ENCODE results near the gene CNKSR1.

Gene CNKSR1

DNA sequence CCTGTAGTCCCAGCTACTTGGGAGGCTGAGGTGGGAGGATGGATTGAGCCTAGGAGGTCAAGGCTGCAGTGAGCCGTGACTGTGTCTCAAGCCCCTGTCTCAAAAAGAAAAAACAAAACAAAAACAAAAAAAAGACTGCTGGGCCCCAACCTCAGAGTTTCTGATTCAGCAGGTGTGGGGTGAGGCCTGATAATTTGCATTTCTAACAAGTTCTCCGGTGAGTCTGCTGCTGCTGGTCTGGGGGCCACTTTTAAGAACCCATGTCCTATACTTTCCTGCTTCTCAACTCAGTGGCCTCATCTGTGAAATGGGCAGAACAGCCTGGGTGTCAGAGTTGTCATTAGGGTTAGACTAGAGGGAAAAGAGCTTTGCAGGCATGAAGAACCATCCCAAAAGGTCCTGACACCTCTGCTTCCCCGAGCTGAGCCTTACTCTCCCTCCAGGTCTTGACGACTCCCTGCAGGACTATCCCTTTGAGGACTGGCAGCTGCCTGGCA lies 2.8 kb downstream of the CNKSR1 start:
- TF ChIP-seq TOX (CRISPR knock-in tag; IDR thresholded peaks at IDR 0.05; ENCODE audit: borderline replicate concordance) (no peak), ZNF8 (CRISPR knock-in tag; IDR thresholded peaks at IDR 0.05) (no peak), OSR1 (CRISPR knock-in tag; IDR thresholded peaks at IDR 0.05) (no peak), BACH2 (CRISPR knock-in tag; IDR thresholded peaks at IDR 0.05; ENCODE audit: borderline replicate concordance) (no peak)
- ATAC-seq = no peak

DNA sequence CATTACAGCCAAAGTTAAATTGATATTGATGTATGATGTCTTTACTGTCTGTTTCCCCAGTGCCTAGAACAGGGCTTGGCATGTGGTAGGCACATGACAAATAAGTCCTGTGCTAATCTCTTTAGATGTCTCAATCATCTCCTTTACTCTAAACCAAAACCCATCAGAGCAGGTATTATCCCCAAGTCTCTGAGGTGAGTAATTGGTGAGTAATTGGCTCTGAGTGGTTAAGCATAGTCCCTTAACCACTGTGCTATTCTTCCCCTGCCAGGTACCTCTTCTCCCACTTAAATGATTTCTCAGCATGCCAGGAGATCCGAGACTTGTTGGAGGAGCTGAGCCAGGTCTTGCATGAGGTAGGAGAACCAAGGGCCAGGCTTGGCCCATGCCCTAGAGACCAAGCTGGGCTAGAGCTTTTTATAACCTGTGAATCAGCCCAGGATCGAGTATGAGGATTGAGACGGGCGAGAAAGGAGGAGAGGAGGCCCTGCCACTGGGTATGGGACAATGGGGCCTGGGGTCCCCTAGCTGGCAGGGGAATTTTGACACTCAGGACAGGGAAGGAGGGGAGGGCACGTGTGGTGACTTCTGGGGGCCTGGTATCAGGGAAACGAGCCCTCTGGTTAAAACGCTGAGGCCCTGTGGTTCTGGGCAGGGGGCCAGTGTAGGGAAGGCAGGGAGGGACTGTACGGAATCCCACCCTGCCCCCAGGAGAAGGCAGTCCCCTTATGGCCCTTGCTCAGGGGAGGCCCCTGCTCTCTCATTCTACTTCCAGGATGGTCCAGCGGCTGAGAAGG lies 4.5 kb downstream of the CNKSR1 start:
- ATAC-seq = no peak
- TF ChIP-seq, protein P1, sequence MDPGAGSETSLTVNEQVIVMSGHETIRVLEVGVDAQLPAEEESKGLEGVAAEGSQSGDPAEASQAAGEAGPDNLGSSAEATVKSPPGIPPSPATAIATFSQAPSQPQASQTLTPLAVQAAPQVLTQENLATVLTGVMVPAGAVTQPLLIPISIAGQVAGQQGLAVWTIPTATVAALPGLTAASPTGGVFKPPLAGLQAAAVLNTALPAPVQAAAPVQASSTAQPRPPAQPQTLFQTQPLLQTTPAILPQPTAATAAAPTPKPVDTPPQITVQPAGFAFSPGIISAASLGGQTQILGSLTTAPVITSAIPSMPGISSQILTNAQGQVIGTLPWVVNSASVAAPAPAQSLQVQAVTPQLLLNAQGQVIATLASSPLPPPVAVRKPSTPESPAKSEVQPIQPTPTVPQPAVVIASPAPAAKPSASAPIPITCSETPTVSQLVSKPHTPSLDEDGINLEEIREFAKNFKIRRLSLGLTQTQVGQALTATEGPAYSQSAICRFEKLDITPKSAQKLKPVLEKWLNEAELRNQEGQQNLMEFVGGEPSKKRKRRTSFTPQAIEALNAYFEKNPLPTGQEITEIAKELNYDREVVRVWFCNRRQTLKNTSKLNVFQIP (CRISPR knock-in tag; IDR thresholded peaks at IDR 0.05; ENCODE audit: borderline replicate concordance, low read depth) = no peak
- TF ChIP-seq CSDC2 (CRISPR knock-in tag; IDR thresholded peaks at IDR 0.05) (no peak), ARNTL (CRISPR knock-in tag; IDR thresholded peaks at IDR 0.05; ENCODE audit: borderline replicate concordance, low read depth) (no peak), ZFP3 (CRISPR knock-in tag; IDR thresholded peaks at IDR 0.05) (no peak), ZNF565 (CRISPR knock-in tag; conservative IDR thresholded peaks at IDR 0.05; ENCODE audit: low read depth) (no peak), ZNF70 (CRISPR knock-in tag; IDR thresholded peaks at IDR 0.05) (no peak)
- TF ChIP-seq, protein P2, sequence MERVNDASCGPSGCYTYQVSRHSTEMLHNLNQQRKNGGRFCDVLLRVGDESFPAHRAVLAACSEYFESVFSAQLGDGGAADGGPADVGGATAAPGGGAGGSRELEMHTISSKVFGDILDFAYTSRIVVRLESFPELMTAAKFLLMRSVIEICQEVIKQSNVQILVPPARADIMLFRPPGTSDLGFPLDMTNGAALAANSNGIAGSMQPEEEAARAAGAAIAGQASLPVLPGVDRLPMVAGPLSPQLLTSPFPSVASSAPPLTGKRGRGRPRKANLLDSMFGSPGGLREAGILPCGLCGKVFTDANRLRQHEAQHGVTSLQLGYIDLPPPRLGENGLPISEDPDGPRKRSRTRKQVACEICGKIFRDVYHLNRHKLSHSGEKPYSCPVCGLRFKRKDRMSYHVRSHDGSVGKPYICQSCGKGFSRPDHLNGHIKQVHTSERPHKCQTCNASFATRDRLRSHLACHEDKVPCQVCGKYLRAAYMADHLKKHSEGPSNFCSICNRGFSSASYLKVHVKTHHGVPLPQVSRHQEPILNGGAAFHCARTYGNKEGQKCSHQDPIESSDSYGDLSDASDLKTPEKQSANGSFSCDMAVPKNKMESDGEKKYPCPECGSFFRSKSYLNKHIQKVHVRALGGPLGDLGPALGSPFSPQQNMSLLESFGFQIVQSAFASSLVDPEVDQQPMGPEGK (CRISPR knock-in tag; IDR thresholded peaks at IDR 0.05; ENCODE audit: borderline replicate concordance) = no peak

DNA sequence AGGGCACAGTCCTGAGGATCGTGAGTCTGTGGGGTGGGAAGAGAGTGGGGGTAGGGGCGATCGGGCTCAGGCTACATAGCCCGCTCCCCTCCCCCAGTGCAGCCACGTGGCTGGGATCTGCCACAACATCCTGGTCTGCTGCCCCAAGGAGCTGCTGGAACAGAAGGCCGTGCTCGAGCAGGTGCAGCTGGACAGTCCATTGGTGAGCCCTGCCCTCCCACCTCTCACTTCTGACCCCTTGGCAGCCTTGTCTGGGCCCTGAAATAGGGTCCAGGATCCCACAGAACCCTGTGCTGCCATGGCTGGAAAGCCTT lies 5.0 kb downstream of the CNKSR1 start:
- no peak for ATAC-seq
- TF ChIP-seq CSDC2 (CRISPR knock-in tag; IDR thresholded peaks at IDR 0.05) = no peak
- TF ChIP-seq TOX (CRISPR knock-in tag; IDR thresholded peaks at IDR 0.05; ENCODE audit: borderline replicate concordance) = no peak
- TF ChIP-seq, protein P1 (CRISPR knock-in tag; IDR thresholded peaks at IDR 0.05; ENCODE audit: borderline replicate concordance, low read depth) = no peak
- TF ChIP-seq, protein P3, sequence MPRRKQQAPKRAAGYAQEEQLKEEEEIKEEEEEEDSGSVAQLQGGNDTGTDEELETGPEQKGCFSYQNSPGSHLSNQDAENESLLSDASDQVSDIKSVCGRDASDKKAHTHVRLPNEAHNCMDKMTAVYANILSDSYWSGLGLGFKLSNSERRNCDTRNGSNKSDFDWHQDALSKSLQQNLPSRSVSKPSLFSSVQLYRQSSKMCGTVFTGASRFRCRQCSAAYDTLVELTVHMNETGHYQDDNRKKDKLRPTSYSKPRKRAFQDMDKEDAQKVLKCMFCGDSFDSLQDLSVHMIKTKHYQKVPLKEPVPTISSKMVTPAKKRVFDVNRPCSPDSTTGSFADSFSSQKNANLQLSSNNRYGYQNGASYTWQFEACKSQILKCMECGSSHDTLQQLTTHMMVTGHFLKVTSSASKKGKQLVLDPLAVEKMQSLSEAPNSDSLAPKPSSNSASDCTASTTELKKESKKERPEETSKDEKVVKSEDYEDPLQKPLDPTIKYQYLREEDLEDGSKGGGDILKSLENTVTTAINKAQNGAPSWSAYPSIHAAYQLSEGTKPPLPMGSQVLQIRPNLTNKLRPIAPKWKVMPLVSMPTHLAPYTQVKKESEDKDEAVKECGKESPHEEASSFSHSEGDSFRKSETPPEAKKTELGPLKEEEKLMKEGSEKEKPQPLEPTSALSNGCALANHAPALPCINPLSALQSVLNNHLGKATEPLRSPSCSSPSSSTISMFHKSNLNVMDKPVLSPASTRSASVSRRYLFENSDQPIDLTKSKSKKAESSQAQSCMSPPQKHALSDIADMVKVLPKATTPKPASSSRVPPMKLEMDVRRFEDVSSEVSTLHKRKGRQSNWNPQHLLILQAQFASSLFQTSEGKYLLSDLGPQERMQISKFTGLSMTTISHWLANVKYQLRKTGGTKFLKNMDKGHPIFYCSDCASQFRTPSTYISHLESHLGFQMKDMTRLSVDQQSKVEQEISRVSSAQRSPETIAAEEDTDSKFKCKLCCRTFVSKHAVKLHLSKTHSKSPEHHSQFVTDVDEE (CRISPR knock-in tag; IDR thresholded peaks at IDR 0.05) = no peak
- TF ChIP-seq, protein P4, sequence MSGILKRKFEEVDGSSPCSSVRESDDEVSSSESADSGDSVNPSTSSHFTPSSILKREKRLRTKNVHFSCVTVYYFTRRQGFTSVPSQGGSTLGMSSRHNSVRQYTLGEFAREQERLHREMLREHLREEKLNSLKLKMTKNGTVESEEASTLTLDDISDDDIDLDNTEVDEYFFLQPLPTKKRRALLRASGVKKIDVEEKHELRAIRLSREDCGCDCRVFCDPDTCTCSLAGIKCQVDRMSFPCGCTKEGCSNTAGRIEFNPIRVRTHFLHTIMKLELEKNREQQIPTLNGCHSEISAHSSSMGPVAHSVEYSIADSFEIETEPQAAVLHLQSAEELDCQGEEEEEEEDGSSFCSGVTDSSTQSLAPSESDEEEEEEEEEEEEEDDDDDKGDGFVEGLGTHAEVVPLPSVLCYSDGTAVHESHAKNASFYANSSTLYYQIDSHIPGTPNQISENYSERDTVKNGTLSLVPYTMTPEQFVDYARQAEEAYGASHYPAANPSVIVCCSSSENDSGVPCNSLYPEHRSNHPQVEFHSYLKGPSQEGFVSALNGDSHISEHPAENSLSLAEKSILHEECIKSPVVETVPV (CRISPR knock-in tag; IDR thresholded peaks at IDR 0.05) = no peak
- TF ChIP-seq ZFP3 (CRISPR knock-in tag; IDR thresholded peaks at IDR 0.05) = no peak
- no peak for TF ChIP-seq ESRRG (CRISPR knock-in tag; IDR thresholded peaks at IDR 0.05)
- TF ChIP-seq, protein P2 (CRISPR knock-in tag; IDR thresholded peaks at IDR 0.05; ENCODE audit: borderline replicate concordance) = no peak
- TF ChIP-seq PPARA (CRISPR knock-in tag; IDR thresholded peaks at IDR 0.05; ENCODE audit: borderline replicate concordance) = no peak
- no peak for TF ChIP-seq GLIS3 (CRISPR knock-in tag; IDR thresholded peaks at IDR 0.05)
- TF ChIP-seq TCF4 (CRISPR knock-in tag; IDR thresholded peaks at IDR 0.05; ENCODE audit: borderline replicate concordance) = no peak
- no peak for TF ChIP-seq RARB (CRISPR knock-in tag; IDR thresholded peaks at IDR 0.05)
- no peak for TF ChIP-seq ZC3H10 (CRISPR knock-in tag; IDR thresholded peaks at IDR 0.05)
- no peak for TF ChIP-seq OSR1 (CRISPR knock-in tag; IDR thresholded peaks at IDR 0.05)
- TF ChIP-seq ISL1 (CRISPR knock-in tag; IDR thresholded peaks at IDR 0.05) = no peak

All from SK-N-SH treated with all-trans-retinoic acid at 6 μM for 48 hours (cell line).